Measurements from ENCODE around the gene FCHSD1.
A peak's percentile ranks its signal among the peaks of the same experiment; 100 is the strongest.

Gene FCHSD1

DNA sequence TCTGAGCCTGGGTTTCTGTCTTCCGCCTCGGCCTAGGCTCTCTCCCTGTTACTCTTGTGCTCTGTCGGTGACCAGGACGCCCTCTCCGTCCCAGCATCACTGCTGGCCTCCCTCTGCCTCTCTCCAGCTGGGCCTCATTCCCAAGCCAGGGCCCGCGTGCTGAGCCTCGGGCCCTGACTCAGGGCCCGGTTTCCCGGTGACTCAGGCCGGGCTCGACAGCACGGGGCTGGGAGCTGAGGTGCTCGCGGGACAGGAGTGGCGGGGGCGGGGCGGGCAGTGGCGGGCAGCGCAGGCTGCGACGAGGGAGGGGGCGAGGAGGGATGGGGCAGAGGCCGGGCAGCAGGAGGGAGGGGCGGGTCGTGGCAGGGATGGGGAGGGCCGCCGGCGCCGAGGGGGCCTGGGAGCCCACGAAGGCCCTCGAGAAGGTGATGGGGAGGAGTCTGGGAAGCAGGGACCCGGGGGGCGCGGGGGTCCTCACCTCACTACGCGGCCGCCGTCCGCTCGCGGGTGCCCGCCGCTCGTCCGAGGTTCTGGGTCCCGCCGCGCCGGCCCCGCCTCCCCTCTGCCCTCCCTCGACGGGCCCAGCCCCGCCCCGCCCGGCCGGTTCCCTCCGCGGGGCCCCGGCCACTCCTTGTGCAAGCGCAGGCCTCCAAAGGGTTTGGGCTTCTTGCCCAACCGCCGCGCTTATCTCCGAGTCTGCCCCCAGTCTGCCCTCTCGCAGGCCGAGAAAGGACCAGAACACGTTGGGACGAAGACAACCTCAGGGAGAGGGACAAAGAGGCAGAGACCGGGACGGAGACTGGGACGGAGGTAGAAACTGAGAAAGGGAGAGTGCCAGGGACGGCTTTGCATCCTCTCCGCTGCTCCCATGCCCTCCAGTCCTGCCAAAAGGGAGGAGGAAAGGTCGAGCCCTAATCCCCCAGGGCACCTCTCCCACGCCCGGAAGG is 30.8 kb upstream of the FCHSD1 start, which contains the start of gene ARAP3:
Gene ARAP3, minus strand, starts transcription at position 536 of the 947 bp plus-strand sequence. CDS start 1,744 bp downstream, outside the sequence.
- peaks cover 2% of the 10 kb centered on the region for H3K36me3 Mint-ChIP-seq (ENCODE audit: low read depth)
- H3K9me3 Mint-ChIP-seq, result no peaks in the 10 kb centered on the region
- peaks cover 24% of the 10 kb centered on the region for H3K4me1 Mint-ChIP-seq (ENCODE audit: low read depth)
- peak; percentile 32 for DNase-seq (ENCODE audit: low spot score)
- H3K4me3 Mint-ChIP-seq, result peak within 1 kb of the TSS; percentile 77
- peak within 1 kb of the TSS; percentile 58 for H3K27ac Mint-ChIP-seq
- H3K27me3 Mint-ChIP-seq (ENCODE audit: low read depth), result no peaks in the 10 kb centered on the region

DNA sequence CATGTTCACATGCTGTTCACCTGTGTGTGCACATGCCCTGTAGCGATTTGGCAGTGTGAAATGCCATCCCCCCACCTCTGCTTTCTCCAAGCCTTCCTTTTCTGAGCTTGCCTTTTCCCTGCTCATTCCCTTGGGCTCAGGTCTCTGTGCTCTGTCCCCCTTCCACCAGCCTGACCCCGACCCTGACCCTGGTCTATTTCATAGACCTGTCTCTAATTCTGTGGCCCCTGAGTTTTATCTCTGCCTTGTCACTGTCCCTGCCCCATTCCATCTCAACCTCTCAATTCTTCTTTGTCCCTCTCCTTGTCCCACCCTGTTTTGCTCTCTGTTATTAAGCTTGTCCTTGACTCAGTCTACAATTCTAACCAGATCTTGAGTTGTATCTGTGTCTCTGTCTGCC is 30.1 kb upstream of the FCHSD1 start:
- no peaks in the 10 kb centered on the region for H3K27me3 Mint-ChIP-seq (ENCODE audit: low read depth)
- H3K4me3 Mint-ChIP-seq, result peak overlapping the region; percentile 62
- DNase-seq (ENCODE audit: low spot score), result no peak
- H3K27ac Mint-ChIP-seq, result peak overlapping the region; percentile 7
- peaks cover 2% of the 10 kb centered on the region for H3K36me3 Mint-ChIP-seq (ENCODE audit: low read depth)
- peaks cover 24% of the 10 kb centered on the region for H3K4me1 Mint-ChIP-seq (ENCODE audit: low read depth)
- no peaks in the 10 kb centered on the region for H3K9me3 Mint-ChIP-seq

DNA sequence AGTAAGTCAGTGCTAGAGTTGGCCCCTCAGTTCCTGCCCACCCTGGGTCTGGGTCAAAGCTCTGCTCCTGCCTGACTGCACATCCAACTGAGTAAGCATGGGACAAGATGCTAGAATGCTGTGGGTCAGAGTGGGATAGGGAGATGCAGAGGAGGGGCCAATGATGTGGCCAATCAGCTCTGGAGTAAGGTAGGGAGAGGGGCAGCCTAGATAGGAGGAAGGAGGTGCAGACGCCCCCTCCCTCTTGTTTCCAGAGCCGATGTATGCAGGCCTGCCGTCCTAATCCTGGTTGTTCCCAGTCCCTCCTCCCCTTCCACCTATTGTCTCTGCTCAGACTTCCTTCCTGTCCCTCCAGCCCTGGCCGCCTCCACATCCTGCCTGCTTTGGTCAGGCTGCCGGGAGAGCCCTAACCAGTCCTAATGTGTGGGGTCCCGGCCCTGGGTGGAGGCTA is 29.6 kb upstream of the FCHSD1 start:
- Mint-ChIP-seq H3K4me3 (peak overlapping the region; percentile 62), H3K9me3 (no peaks in the 10 kb centered on the region), H3K27me3 (ENCODE audit: low read depth) (no peaks in the 10 kb centered on the region), H3K27ac (no peak overlapping the region), H3K4me1 (ENCODE audit: low read depth) (peaks cover 24% of the 10 kb centered on the region), H3K36me3 (ENCODE audit: low read depth) (peaks cover 2% of the 10 kb centered on the region)
- DNase-seq (ENCODE audit: low spot score), result no peak

DNA sequence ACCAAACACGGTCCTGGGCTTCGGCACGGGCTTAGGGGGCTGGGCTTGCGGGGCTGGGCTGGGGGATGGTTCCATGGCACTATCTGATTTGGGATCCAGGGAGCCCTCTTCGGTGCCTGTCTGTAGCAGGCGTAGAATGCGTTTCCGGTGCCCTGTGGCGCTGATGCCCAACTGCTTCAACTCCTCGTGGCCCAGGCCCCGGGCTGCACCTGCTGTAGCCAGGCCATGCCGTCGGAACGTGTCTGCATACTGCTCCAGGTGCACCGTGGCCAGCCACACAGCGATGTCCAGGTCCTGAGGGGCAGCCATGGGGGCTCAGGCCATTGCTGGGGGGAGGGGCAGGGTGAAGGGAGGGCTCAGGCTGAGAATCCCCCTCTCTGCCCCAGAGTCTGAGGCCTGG is 29.0 kb upstream of the FCHSD1 start:
- Mint-ChIP-seq H3K4me3 (no peak overlapping the region), H3K4me1 (ENCODE audit: low read depth) (peaks cover 24% of the 10 kb centered on the region), H3K36me3 (ENCODE audit: low read depth) (peaks cover 2% of the 10 kb centered on the region), H3K27me3 (ENCODE audit: low read depth) (no peaks in the 10 kb centered on the region), H3K27ac (no peak overlapping the region), H3K9me3 (no peaks in the 10 kb centered on the region)
- no peak for DNase-seq (ENCODE audit: low spot score)

DNA sequence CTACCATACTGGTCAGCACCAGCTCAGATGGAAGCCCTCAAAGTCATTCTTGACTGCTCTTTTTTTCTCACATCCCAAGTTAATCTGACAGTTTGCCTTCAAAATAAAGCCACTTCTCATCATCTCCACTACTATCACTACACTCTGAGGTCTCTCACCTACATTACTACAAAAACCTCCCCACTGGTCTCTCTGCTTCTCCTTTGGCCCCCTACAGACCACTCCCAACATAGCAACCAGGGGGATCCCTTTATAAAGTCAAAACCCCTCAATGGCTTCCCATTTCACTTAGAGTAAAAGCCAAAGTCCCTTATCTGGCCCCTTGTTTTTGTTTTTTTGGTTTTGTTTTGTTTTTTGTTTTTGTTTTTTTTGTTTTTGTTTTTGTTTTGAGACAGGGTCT is 26.2 kb upstream of the FCHSD1 start:
- H3K4me1 Mint-ChIP-seq (ENCODE audit: low read depth), result peaks cover 11% of the 10 kb centered on the region
- no peak overlapping the region for H3K27ac Mint-ChIP-seq
- no peaks in the 10 kb centered on the region for H3K27me3 Mint-ChIP-seq (ENCODE audit: low read depth)
- DNase-seq (ENCODE audit: low spot score), result no peak
- no peaks in the 10 kb centered on the region for H3K9me3 Mint-ChIP-seq
- peaks cover 2% of the 10 kb centered on the region for H3K36me3 Mint-ChIP-seq (ENCODE audit: low read depth)
- no peak overlapping the region for H3K4me3 Mint-ChIP-seq

DNA sequence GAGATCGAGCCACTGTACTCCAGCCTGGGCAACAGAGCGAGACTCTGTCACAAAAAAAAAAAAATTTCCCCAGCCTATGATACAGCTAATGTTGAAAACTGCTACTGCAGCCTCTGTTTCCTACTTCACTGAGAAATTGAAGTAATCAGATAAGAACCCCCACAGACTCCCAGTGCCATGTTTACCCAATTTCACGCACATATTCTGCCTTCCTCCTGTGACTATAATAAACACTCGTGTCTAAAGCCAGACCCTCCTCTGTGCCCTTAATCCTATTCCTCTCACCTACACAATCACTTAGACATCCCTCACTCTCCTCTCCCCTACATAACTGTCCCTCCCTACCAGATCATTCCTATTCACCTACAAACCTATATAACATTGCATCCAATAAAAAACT is 24.5 kb upstream of the FCHSD1 start:
- H3K4me1 Mint-ChIP-seq (ENCODE audit: low read depth), result peaks cover 1% of the 10 kb centered on the region
- H3K9me3 Mint-ChIP-seq, result no peaks in the 10 kb centered on the region
- H3K27me3 Mint-ChIP-seq (ENCODE audit: low read depth), result no peaks in the 10 kb centered on the region
- no peak overlapping the region for H3K4me3 Mint-ChIP-seq
- peaks cover 2% of the 10 kb centered on the region for H3K36me3 Mint-ChIP-seq (ENCODE audit: low read depth)
- H3K27ac Mint-ChIP-seq, result no peak overlapping the region
- no peak for DNase-seq (ENCODE audit: low spot score)

DNA sequence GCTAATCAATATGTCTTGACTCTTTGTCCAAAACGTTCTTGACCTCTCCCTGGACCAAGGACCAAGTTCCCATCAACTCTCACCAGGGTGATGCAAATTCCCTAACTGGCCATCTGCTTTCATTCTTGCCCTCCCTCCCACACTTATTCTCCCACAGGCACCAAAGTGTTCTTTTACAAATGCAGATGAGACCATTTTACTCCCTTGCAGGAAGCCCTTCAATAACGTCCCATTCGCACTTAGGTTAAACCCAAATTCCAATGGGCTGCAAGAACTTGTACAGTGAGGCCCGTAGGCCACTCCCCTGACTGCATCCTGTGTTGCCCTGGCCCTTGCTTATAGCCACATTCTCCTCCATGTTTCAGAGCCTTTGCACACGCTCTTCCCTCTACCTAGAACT is 23.5 kb upstream of the FCHSD1 start:
- DNase-seq (ENCODE audit: low spot score), result no peak
- Mint-ChIP-seq H3K27me3 (ENCODE audit: low read depth) (no peaks in the 10 kb centered on the region), H3K4me3 (no peak overlapping the region), H3K9me3 (no peaks in the 10 kb centered on the region), H3K36me3 (ENCODE audit: low read depth) (peaks cover 2% of the 10 kb centered on the region), H3K27ac (no peak overlapping the region), H3K4me1 (ENCODE audit: low read depth) (no peaks in the 10 kb centered on the region)

DNA sequence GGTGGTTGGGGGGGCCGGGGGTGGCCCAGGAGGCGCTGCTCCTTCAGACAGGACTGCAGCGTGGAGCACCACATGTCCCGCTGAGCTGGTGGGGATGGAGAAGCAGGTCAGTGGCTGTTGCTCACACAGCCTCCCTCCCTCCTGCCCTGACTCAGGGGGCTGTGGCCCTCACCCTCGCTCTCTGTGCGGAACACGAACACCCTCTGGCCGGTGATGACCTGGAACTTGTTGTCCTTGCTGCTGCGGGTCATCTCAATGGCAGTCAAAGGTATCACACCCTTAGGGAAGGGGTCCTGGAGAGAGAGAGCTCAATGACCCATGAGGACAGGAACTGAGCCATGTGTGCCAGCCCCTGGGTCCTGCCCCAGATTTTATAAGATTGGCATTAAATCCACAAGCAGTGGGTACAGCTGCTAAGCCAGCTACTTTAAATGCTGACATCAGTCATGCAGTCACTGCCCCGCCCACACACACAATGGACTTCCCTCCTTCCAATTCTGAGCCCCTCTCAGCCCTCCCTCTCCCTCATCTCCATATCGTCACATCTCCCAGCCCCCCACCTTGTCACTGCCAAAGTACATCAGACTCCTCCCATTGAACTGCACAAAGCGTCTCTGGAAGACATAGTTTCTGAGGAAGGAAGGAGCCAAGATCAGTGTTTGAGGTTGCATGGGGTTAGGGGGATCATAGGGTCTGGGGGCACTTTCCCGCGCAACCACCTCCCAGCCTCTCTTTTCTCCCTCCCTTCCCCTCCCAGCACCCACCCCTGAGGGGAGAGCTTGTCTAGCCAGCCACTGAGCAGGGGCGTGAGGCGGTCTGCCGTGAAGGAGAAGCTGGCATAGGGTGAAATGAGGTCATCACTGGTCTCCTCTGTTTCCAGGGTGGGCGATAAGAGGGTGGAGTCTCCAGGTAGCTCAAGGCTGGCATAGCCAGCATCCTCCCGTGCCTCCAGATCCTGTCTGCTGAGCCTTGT is 21.9 kb upstream of the FCHSD1 start:
- H3K27me3 Mint-ChIP-seq (ENCODE audit: low read depth), result no peaks in the 10 kb centered on the region
- DNase-seq (ENCODE audit: low spot score), result no peak
- H3K27ac Mint-ChIP-seq, result no peak overlapping the region
- no peaks in the 10 kb centered on the region for H3K4me1 Mint-ChIP-seq (ENCODE audit: low read depth)
- H3K36me3 Mint-ChIP-seq (ENCODE audit: low read depth), result no peaks in the 10 kb centered on the region
- H3K4me3 Mint-ChIP-seq, result no peak overlapping the region
- H3K9me3 Mint-ChIP-seq, result no peaks in the 10 kb centered on the region

DNA sequence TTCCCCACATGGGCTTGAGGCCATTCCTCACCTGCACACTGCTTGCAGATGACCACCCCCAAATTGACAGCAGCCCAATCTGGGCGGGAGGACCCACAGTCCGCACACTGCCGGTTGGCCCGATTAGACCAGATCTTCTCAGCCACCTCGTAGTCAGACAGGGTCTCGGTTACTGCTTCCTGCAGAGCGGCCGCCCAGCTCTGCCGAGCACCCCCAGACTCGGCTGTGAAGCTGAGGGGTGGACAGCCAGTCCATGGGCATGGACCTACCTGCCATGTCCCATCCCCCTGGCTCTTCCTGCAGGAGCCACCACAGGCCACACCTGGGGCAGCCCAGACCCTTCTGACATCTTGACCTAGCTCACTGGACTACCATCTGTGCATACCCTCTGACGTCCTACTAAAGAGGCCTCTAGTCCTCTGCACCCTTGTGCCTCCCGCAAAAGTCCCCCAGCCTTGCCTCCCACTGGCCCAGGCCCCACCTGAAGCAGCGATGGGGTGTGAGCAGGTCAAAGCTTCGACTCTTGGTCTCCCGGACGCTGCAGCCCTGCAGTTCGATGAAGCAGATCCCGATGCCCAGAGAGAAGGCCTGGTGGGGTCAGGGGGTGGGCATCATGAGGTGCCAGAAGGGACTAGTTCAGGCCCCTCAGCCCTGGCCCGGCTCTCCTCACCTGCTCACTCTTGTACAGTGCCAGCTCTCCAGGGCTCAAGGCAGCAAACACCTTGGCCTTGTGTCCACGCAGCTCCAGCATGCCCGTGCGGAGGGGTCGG is 21.0 kb upstream of the FCHSD1 start:
- Mint-ChIP-seq H3K27ac (no peak overlapping the region), H3K36me3 (ENCODE audit: low read depth) (no peaks in the 10 kb centered on the region), H3K4me3 (no peak overlapping the region), H3K9me3 (no peaks in the 10 kb centered on the region), H3K4me1 (ENCODE audit: low read depth) (no peaks in the 10 kb centered on the region), H3K27me3 (ENCODE audit: low read depth) (no peaks in the 10 kb centered on the region)
- no peak for DNase-seq (ENCODE audit: low spot score)

DNA sequence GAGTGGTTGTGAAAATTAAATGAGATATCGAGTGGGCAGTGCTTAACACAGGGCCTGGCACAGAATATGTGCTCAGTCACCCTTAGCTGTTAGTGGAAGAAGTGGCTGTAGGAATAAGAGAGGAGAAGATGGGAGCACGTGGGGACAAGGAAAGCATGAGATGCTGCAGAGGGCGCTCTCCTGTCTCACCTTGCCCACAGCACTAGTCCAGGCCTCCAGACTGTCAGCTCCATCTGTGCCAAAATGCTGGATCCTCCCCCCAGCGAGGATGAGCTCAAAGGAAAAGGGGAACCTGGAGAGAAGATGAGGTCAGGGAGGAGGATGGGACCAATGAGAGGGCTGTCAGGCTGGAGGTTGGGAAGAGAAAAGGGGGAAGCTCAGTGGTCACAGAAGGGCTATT is 18.3 kb upstream of the FCHSD1 start:
- Mint-ChIP-seq H3K27me3 (ENCODE audit: low read depth) (no peaks in the 10 kb centered on the region), H3K9me3 (no peaks in the 10 kb centered on the region), H3K4me3 (no peak overlapping the region), H3K4me1 (ENCODE audit: low read depth) (peaks cover 4% of the 10 kb centered on the region), H3K36me3 (ENCODE audit: low read depth) (no peaks in the 10 kb centered on the region), H3K27ac (no peak overlapping the region)
- no peak for DNase-seq (ENCODE audit: low spot score)

DNA sequence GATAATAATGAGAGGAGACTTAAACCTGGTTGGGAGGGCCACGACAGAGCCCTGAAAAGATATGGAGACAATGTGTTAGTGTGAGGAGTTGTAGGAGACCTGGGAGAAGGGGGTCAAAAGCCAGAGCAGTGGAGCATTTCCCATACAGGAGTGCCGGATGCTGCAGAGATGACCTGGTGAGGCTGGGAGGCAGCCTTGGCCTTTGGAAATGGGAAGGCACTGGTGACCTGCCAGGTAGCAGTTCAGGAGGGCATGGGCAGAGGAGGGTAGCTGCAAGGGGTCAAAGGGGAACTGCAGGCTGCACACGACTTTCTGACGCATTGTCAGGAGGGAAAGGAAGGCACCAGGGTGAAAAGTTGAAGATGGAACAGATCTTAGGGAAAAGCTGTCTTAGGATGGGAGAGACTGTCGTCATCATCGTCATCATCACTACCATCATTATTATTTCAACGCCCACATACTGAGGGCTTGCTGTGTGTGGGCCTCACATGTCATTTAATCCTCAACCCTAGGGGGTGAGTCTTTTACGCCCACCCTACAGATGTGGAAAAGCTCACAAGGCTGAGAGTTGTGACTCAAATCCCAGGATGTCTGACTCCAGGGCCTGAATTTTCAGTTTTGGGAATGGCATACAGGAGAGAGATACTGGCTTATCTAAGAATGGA is 17.5 kb upstream of the FCHSD1 start:
- no peak for DNase-seq (ENCODE audit: low spot score)
- Mint-ChIP-seq H3K9me3 (no peaks in the 10 kb centered on the region), H3K27me3 (ENCODE audit: low read depth) (no peaks in the 10 kb centered on the region), H3K4me1 (ENCODE audit: low read depth) (peaks cover 4% of the 10 kb centered on the region), H3K27ac (no peak overlapping the region), H3K4me3 (no peak overlapping the region), H3K36me3 (ENCODE audit: low read depth) (no peaks in the 10 kb centered on the region)

DNA sequence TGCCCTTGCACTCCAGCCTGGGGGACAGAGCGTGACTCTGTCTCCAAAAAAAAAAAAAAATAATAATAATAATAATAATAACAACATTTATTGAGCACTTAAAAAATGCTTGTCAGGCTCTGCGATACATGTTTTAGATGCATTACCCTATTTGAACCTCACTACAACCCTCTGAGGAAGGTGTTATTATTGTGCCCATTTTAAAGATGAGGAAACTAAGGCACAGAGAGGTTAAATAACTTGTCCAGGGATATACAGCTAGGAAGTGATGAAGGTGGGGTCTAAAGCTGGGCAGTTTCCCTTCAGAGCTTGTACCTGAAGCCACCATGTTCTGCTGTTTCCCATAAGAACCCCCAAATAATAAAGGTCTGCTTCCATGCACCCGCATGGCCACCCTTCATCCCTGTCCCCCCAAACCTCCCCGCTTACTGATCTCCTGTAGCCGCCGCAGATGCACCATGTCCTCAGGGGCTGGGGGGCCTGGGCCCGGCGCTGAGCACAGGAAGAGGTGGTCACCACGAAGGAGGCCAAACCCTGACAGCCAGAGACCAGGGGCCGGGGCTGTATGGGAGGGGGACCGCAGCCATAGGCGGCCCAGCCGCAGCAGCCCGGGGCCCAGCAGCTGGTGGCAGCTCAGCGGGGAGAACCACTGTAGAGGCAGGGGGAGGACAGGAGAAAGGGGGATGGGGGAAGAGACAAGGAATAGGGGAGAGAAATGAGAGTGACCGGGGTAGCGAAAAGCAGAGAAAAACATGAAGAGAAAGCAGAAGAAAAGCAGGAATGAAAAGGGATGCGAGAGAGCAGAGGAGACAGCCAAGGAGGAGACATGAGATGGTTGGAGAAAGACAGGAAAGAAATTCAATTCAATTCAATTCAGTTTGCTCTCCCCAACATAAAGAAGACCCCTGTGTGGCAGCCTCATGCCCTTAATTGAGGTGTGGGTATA is 15.1 kb upstream of the FCHSD1 start:
- peaks cover 4% of the 10 kb centered on the region for H3K4me1 Mint-ChIP-seq (ENCODE audit: low read depth)
- H3K27me3 Mint-ChIP-seq (ENCODE audit: low read depth), result no peaks in the 10 kb centered on the region
- H3K36me3 Mint-ChIP-seq (ENCODE audit: low read depth), result no peaks in the 10 kb centered on the region
- H3K4me3 Mint-ChIP-seq, result no peak overlapping the region
- DNase-seq (ENCODE audit: low spot score), result no peak
- H3K27ac Mint-ChIP-seq, result no peak overlapping the region
- no peaks in the 10 kb centered on the region for H3K9me3 Mint-ChIP-seq

Measured in T-helper 2 cell treated with Interferon-gamma antibody and Interleukin-4, amounts not matched to agents 5 μg/mL and 100 μg/mL, for 36 hours (primary cell).